Heart left ventricle (tissue), 13 donors: ENCODE results near the gene CDHR5.

Experiments
- CTCF ChIP-seq, 12 donors: fragments of 200-600 bp; sonication (generic) in 4 of 12; IDR thresholded peaks; one replicate each; pipeline versions ENCODE4 v1.5.0 to v1.8.0; 2018 to 2022; ENCODE audit warnings: antibody characterized with exemption in 12 of 12, mild to moderate bottlenecking in 5 of 12
- POLR2A ChIP-seq, 2 donors: fragments of 450-650 bp; IDR thresholded peaks; one replicate each; pipeline ENCODE4 v1.6.1; 2017; ENCODE audit warnings: antibody characterized with exemption in 2 of 2, mild to moderate bottlenecking in 2 of 2, moderate library complexity in 2 of 2
- donor health status: ischemic (EF 13 %, LVEDD 7.1; RV severe dilation, severe dysfunction).
- donor health status: DM: no; HTN: yes; CAD: no.
- donor health status: DM: no; HTN: no; CAD: no.
- donor health status: ischemic (EF 25% LVEDD 6.9; RV normal size, moderate dysfunction).
- donor health status: ischemic (EF 25% LVEDD 5.7; RV mildly dilated, moderate dysfunction).
- donor health status: ischemic (EF 35%, LVEDD 5.7; RV mildly dilated, moderate dysfunction).
- donor health status: nonischemic (EF 11% LVEDD 7.7; RV severe dilation, severe dysfunction).
- donor health status: DM: yes; HTN: yes; CAD: no.
- donor health status: PGD.
- donor health status: ischemic (EF 29% LVEDD 5.4; RV normal size, mild dysfunction).
- donor health status: nonischemic (EF 23%, LVEDD 6.1; RV moderate dilation, normal function).

- TF ChIP-seq POLR2A (IDR thresholded peaks at IDR 0.05) = no peak
- no peak for TF ChIP-seq CTCF (IDR thresholded peaks at IDR 0.05)
Observed at GRCh38 chr11:626475-627307, 1.9 kb upstream of the CDHR5 start, which contains the start of gene SCT.
